ENCODE data around the gene COL17A1. TPM values are rescaled to one million over a fixed set of nuclear protein-coding genes. Genes with fewer than 3 reads are reported as not detected.

Gene COL17A1
- under 1 TPM in 3 of 4 donors, not detected in 1; 0.17 to 0.29 (median 0.26) TPM for total RNA-seq

DNA sequence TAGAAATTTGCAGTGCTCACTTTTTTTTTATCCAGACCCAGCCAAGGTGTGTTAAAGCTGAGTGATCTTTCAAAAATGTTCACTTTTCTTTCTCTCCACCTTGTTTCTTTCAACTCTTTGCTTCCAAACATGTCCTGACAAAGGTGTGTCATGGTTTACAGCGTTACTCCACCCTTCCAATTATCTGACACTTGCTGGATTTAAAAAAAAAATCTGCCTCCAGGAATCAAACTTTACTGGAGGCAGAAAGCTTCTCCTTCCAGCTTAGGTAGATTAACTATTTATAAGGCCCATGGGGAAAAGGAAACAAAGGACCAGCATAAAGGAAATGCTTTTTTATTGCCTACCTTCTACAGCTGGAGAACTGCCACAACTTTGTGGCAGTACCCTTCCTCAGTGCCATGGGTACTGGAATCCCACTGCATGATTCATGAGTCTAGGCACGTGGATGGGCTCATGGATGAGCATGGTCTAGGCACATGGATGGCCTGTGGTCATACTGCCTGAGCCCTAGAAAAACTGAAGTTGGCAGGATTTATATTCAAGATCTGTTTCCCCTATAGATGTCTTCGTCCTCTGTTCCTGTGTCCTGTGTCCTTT is at the start of gene COL17A1:
Gene COL17A1, minus strand, starts transcription at position 80 of the 600 bp plus-strand sequence. CDS start 5,207 bp downstream, outside the sequence.
- 81% methylated on average over 3 of the region's 3 CpGs for WGBS
- Histone ChIP-seq H3K27me3 (no peaks in the 10 kb centered on the region), H3K27ac (replicated peaks in 1 of 4) (no peak within 1 kb of the TSS), H3K9me3 (no peaks in the 10 kb centered on the region), H3K36me3 (no peaks in the 10 kb centered on the region), H3K4me3 (no peak within 1 kb of the TSS), H3K4me1 (no peaks in the 10 kb centered on the region)
- intact Hi-C loops (cut with DNase I) = no loop called here
- DNase-seq (ENCODE audit: extremely low spot score) = peak; percentile 45
- TF ChIP-seq POLR2A (IDR thresholded peaks at IDR 0.05; ENCODE audit: low read depth) (no peak), EP300 (IDR thresholded peaks at IDR 0.05) (no peak), POLR2AphosphoS5 (IDR thresholded peaks at IDR 0.05) (no peak)
- TF ChIP-seq, protein P1, sequence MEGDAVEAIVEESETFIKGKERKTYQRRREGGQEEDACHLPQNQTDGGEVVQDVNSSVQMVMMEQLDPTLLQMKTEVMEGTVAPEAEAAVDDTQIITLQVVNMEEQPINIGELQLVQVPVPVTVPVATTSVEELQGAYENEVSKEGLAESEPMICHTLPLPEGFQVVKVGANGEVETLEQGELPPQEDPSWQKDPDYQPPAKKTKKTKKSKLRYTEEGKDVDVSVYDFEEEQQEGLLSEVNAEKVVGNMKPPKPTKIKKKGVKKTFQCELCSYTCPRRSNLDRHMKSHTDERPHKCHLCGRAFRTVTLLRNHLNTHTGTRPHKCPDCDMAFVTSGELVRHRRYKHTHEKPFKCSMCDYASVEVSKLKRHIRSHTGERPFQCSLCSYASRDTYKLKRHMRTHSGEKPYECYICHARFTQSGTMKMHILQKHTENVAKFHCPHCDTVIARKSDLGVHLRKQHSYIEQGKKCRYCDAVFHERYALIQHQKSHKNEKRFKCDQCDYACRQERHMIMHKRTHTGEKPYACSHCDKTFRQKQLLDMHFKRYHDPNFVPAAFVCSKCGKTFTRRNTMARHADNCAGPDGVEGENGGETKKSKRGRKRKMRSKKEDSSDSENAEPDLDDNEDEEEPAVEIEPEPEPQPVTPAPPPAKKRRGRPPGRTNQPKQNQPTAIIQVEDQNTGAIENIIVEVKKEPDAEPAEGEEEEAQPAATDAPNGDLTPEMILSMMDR (IDR thresholded peaks at IDR 0.05) = no peak

DNA sequence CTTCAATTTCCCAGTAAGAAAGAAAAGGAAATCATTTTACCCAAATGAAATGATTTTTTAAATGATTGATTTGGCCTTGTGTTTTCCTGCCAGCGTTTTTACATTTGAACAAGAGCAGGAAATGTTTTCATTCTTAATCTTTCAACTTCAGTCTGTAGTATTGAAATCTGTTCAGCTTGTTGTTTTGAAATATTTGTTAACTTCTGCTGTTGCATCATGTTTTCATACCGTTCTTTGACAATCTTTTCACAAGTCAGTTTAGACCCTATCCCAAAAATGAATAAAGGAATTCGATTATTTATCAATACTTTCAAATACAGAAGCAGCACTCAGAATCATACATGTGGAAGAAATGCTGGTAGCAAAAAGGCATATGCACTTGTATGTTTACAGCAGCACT is 44.4 kb upstream of the COL17A1 start:
- 71% methylated on average over 3 of the region's 3 CpGs for WGBS
- intact Hi-C loops (cut with DNase I) = no loop called here
- Histone ChIP-seq H3K9me3 (no peaks in the 10 kb centered on the region), H3K27ac (replicated peaks in 1 of 4) (no peak overlapping the region), H3K4me3 (no peak overlapping the region), H3K36me3 (peaks cover 0 to 17% (median 0%) of the 10 kb centered on the region in 4 donors), H3K27me3 (no peaks in the 10 kb centered on the region), H3K4me1 (no peaks in the 10 kb centered on the region)
- TF ChIP-seq POLR2AphosphoS5 (IDR thresholded peaks at IDR 0.05) = no peak
- no peak for TF ChIP-seq POLR2A (IDR thresholded peaks at IDR 0.05; ENCODE audit: low read depth)
- TF ChIP-seq, protein P1 (IDR thresholded peaks at IDR 0.05) = no peak
- TF ChIP-seq EP300 (IDR thresholded peaks at IDR 0.05) = no peak
- DNase-seq (ENCODE audit: extremely low spot score) = no peak

DNA sequence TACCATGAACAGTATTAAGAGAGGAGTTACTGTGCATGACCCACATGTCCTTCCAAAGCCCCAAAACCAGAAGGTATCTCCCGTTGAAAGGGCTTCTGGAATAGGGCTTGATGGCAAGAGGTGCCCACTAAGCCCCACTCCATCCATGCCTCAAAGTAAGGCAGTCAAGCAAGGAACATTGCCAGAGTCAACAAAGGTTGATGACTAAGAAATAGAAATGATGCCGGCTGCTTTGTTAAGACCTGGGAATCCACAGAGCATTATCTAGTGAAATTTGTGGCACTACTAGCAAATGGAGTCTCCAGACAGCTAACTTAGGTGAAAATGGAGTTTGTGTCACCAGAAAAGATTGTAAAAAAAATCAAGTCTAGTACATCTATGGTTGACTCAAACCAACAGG is 42.5 kb upstream of the COL17A1 start:
- 65% methylated on average over 2 of the region's 2 CpGs for WGBS
- no peaks in the 10 kb centered on the region for H3K27me3 ChIP-seq
- no peak overlapping the region for H3K4me3 ChIP-seq
- peaks cover 0 to 17% (median 0%) of the 10 kb centered on the region in 4 donors for H3K36me3 ChIP-seq
- TF ChIP-seq, protein P1 (IDR thresholded peaks at IDR 0.05) = no peak
- TF ChIP-seq POLR2AphosphoS5 (IDR thresholded peaks at IDR 0.05) (no peak), EP300 (IDR thresholded peaks at IDR 0.05) (no peak), POLR2A (IDR thresholded peaks at IDR 0.05; ENCODE audit: low read depth) (no peak)
- H3K4me1 ChIP-seq = peaks cover 0 to 3% (median 2%) of the 10 kb centered on the region in 4 donors
- intact Hi-C loops (cut with DNase I) = no loop called here
- no peak for DNase-seq (ENCODE audit: extremely low spot score)
- no peak overlapping the region for H3K27ac ChIP-seq (replicated peaks in 1 of 4)
- no peaks in the 10 kb centered on the region for H3K9me3 ChIP-seq

DNA sequence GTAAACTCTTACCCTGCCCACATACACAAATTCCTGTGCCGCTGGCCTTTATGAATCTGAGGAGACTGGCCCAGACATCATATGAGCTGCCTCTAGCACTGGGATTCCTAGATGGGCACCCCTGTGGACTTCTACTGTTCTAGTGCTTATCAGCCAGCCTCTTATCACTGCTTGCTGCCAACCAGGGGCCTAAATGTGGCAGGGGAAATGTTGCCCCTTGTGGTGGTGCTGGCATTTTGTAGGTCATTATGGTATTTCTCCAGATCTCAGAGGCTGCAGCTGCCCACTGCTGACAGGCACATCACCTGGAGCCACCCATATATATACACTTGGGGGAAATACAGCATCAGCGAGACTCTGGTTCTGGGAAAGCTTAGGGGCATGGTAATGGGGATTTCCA is 41.7 kb upstream of the COL17A1 start:
- Histone ChIP-seq H3K4me1 (peaks cover 5 to 11% (median 10%) of the 10 kb centered on the region in 4 donors), H3K27ac (replicated peaks in 1 of 4) (no peak overlapping the region), H3K9me3 (no peaks in the 10 kb centered on the region), H3K4me3 (no peak overlapping the region), H3K27me3 (no peaks in the 10 kb centered on the region), H3K36me3 (peaks cover 0 to 17% (median 0%) of the 10 kb centered on the region in 4 donors)
- no peak for TF ChIP-seq POLR2AphosphoS5 (IDR thresholded peaks at IDR 0.05)
- no peak for TF ChIP-seq POLR2A (IDR thresholded peaks at IDR 0.05; ENCODE audit: low read depth)
- TF ChIP-seq, protein P1 (IDR thresholded peaks at IDR 0.05) = no peak
- no peak for TF ChIP-seq EP300 (IDR thresholded peaks at IDR 0.05)
- intact Hi-C loops (cut with DNase I) = no loop called here
- DNase-seq (ENCODE audit: extremely low spot score) = no peak
- WGBS = 86% methylated on average over 2 of the region's 2 CpGs

All from esophagus muscularis mucosa (tissue), 4 donors.